MM.1S (cell line): Measurements from ENCODE around the gene MXRA7.

Experiments
- CTCF ChIP-seq: fragments of 300-600 bp; sonication (generic); IDR thresholded peaks from 2 replicates; pipeline ENCODE4 v1.5.1; 2016; ENCODE audit warnings: antibody characterized with exemption, low read length, mixed read lengths
- EZH2 ChIP-seq: fragments of 300-600 bp; sonication (generic); optimal IDR thresholded peaks from 2 replicates; pipeline ENCODE3; 2017; ENCODE audit warnings: low read depth, mild to moderate bottlenecking, antibody characterized with exemption, low read length, mixed read lengths
- EZH2phosphoT487 ChIP-seq: fragments of 300-600 bp; sonication (generic); IDR thresholded peaks from 2 replicates; pipeline ENCODE4 v1.6.1; 2018; ENCODE audit warnings: antibody characterized with exemption, low read length

- TF ChIP-seq EZH2 (no peak), CTCF (no peak), EZH2phosphoT487 (no peak)
Observed at GRCh38 chr17:76714336-76714735, 3.6 kb upstream of the MXRA7 start.
